GM12873 (cell line): ENCODE measurements around the gene ZNF775.

Experiments used
- TF ChIP-seq, protein P1 (sequence below): IDR thresholded peaks from 2 replicates; pipeline ENCODE4 v1.5.1; 2012; ENCODE audit warnings: low read depth, mild to moderate bottlenecking, moderate library complexity, low read length, control low read depth; ENCODE audit not compliant: insufficient read depth; ENCODE audit errors: missing control alignments

ZNF775 gene

DNA sequence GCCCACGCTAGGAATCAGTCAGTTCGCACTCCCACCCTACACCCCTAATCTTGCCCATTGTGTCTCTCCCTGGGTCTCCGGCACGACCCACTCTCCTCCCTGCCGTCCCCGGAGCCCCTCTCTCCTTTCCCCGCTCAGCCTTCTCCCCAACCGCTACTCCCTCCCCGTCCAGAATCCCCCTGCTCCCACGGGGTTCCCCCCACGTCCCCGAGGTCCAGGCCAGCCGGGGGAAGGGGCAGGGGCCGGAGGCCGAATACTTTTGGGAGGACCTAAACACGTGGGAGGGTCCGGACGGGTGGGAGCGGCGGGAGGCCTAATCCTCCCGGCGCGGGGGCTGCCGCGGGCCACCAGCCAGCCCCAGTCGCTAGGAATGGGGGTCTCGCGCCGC is 38.3 kb upstream of the ZNF775 start:
- TF ChIP-seq, protein P1, sequence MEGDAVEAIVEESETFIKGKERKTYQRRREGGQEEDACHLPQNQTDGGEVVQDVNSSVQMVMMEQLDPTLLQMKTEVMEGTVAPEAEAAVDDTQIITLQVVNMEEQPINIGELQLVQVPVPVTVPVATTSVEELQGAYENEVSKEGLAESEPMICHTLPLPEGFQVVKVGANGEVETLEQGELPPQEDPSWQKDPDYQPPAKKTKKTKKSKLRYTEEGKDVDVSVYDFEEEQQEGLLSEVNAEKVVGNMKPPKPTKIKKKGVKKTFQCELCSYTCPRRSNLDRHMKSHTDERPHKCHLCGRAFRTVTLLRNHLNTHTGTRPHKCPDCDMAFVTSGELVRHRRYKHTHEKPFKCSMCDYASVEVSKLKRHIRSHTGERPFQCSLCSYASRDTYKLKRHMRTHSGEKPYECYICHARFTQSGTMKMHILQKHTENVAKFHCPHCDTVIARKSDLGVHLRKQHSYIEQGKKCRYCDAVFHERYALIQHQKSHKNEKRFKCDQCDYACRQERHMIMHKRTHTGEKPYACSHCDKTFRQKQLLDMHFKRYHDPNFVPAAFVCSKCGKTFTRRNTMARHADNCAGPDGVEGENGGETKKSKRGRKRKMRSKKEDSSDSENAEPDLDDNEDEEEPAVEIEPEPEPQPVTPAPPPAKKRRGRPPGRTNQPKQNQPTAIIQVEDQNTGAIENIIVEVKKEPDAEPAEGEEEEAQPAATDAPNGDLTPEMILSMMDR = no peak

DNA sequence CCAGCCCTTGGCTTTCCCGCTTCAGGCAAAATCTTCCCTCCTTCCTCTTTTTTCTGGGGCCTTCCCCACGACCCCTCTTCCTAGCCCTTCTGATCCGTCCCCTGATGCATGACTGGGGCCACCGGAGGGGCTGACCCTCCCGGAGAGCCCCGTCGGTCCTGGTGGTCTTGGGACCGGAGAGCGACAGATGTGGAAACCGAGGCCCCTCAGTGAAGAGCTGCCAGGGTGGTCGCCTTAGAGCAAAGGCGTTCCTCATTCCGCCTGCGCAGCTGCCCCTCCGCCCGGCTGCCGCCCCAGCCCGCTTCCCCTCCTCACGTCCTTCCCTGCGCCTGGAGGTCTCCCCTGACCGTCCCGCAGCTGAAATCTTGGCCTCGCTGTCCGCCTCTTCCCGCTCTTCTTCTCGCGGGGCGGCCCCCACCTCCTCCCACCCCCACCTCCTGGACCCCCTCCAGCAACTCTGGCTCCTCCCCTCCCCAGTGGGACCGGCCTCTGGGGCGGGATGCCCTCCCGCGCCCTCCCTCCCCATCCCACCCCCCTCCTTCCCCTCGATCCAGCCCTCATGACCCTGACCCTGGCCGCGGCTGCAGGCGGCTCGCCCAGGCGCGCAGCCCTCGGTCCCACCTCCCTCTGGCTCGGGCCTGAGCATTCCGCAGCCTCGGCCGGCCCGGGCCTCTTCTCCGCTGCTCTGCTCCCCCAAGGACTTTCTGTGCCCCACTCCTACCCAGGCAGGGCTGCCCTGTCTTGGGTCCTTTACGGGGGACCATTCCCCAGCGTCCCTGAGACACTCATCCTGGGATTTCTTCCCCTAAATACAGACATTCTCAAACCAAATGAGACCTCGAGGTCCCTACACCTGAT is 37.6 kb upstream of the ZNF775 start, which contains the start of gene RARRES2:
Gene RARRES2, minus strand, starts transcription at position 367 of the 858 bp plus-strand sequence. CDS start 1,020 bp downstream, outside the sequence.
- TF ChIP-seq, protein P1 = no peak

DNA sequence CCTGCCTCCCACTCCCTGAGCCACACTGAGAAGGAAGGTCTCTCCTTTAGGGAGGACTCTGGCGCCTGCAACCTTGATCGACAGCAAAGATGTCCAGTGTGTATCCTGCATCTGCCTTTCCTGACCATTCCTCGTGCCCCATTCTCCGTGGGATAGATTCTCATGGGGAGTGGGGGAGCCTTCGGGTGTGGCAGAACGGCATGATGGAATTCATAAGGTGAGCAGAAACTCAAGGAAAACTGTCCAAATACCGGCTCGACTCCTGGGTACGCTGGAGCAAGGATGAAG is 37.1 kb upstream of the ZNF775 start:
- TF ChIP-seq, protein P1 = no peak

DNA sequence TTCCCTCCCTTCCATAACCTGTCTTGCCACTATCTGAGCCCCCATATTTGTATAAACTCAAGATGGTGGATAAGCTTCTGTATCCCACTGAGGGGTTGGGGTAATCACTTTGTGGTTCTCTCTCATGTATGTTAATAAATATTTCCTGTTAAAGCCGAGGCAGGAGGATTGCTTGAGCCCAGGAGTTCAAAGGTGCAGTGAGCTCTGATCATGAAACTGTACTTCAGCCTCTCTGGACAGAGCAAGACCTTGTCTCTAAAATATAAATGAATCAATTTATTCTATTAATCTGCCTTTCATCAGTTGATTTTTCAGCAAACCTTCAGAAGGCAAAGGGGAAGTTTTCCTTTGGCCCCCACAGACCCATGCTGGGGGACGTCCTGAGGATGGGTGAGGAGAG is 35.9 kb upstream of the ZNF775 start:
- TF ChIP-seq, protein P1 = no peak

DNA sequence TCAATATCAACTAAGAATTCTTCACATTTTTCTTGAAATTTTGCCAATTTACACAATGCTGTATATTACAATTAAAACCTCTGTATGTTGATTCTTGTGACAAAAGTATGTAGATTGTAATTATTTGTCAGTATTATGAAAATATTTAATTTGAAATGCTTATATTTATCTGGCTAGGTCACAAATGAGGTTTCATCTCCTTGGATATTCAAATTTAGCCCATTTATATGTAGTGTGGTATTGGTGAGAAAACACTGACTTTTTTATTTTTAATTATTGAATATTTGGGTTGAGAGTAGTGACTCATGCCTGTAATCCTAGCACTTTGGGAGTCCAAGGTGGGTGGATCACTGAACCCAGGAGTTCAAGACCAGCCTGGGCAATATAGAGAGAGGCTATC is 34.8 kb upstream of the ZNF775 start:
- TF ChIP-seq, protein P1 = no peak

DNA sequence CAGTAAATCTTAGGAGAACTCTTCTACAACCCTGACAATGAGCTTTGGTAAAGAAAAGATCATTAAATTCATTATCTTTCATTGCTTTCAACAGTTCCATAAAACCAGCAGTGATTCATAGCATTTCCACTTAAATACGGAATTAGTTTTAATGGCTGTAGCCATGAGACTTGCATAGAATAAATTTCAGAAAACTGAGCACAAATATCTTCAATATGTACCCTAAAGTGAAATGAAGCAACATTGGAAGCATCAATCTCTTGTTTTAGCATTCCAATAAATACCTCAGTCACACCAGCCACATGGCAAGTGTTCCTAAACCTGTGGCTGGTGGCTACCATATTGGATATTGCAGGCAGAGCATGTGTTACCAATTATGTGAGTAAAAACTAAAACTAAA is 34.1 kb upstream of the ZNF775 start:
- TF ChIP-seq, protein P1 = no peak

DNA sequence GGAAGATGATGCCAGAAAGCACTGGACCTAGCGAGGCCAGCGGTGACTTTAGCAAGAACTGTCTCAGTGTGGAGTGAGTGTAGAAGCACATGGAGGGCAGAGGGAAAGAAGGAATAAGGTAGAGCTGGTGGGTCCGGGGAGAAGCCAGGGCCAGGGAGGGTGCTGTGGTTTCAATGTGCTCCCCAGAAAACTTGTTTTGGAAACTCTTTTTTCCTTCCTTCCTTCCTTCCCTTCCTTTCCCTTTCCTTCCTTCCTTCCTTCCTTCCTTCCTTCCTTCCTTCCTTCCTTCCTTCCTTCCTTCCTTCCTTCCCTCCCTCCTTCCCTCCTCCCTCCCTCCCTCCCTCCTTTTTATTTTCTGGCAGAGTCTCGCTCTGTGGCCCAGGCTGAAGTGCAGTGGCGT is 32.2 kb upstream of the ZNF775 start:
- TF ChIP-seq, protein P1 = no peak
